Parathyroid adenoma (tissue), 2 donors: ENCODE data around the gene AKT3.

ENCODE experiments used
- H2AFZ ChIP-seq: fragments of 300-600 bp; sonication (generic); one replicate; pipeline ENCODE4 v1.7.0; 2017; ENCODE audit warnings: antibody characterized with exemption, mild to moderate bottlenecking
- H3K27ac ChIP-seq: fragments of 300-600 bp; sonication (generic); one replicate; pipeline ENCODE4 v1.7.0; 2017
- H3K27me3 ChIP-seq: fragments of 300-600 bp; sonication (generic); one replicate; pipeline ENCODE4 v1.7.0; 2017; ENCODE audit warnings: low read length; ENCODE audit not compliant: control insufficient read depth, insufficient read depth
- H3K36me3 ChIP-seq: fragments of 300-600 bp; sonication (generic); one replicate; pipeline ENCODE4 v1.7.0; 2017; ENCODE audit warnings: low read length; ENCODE audit not compliant: control insufficient read depth, insufficient read depth
- H3K4me1 ChIP-seq: fragments of 300-600 bp; sonication (generic); one replicate; pipeline ENCODE4 v1.7.0; 2017; ENCODE audit warnings: control low read depth
- H3K4me2 ChIP-seq: fragments of 300-600 bp; sonication (generic); one replicate; pipeline ENCODE4 v1.7.0; 2017; ENCODE audit warnings: low read length
- H3K4me3 ChIP-seq: fragments of 300-600 bp; sonication (generic); one replicate; pipeline ENCODE4 v1.7.0; 2017; ENCODE audit warnings: low read depth, low read length
- H3K79me2 ChIP-seq: fragments of 300-600 bp; sonication (generic); one replicate; pipeline ENCODE4 v1.7.0; 2017; ENCODE audit warnings: control low read depth
- H3K9ac ChIP-seq: fragments of 300-600 bp; sonication (generic); one replicate; pipeline ENCODE4 v1.7.0; 2017; ENCODE audit warnings: mild to moderate bottlenecking
- H3K9me3 ChIP-seq: fragments of 300-600 bp; sonication (generic); one replicate; pipeline ENCODE4 v1.7.0; 2017; ENCODE audit warnings: low read length; ENCODE audit not compliant: control insufficient read depth
- CTCF ChIP-seq: fragments of 300-600 bp; sonication (generic); IDR thresholded peaks from one replicate; pipeline ENCODE4 v1.7.0; 2017; ENCODE audit warnings: antibody characterized with exemption, mild to moderate bottlenecking
- donor health status: primary hyperparathyroidism.

AKT3 gene

GRCh38 chr1:243525085-243525487 lies 325.0 kb downstream of the AKT3 start:
- Histone ChIP-seq H3K9me3 (no peaks in the 10 kb centered on the region), H3K4me1 (peaks cover 34% of the 10 kb centered on the region), H3K27me3 (no peaks in the 10 kb centered on the region), H3K36me3 (no peaks in the 10 kb centered on the region), H2AFZ (peak overlapping the region; percentile 33), H3K79me2 (no peaks in the 10 kb centered on the region), H3K27ac (peak overlapping the region; percentile 87), H3K4me3 (no peak overlapping the region), H3K4me2 (peak overlapping the region; percentile 32), H3K9ac (no peak overlapping the region)
- TF ChIP-seq CTCF, result no peak

GRCh38 chr1:243523766-243524165 lies 326.3 kb downstream of the AKT3 start:
- peak overlapping the region; percentile 44 for H3K4me2 ChIP-seq
- H3K4me3 ChIP-seq, result no peak overlapping the region
- no peak overlapping the region for H3K9ac ChIP-seq
- H3K9me3 ChIP-seq, result no peaks in the 10 kb centered on the region
- peak overlapping the region; percentile 87 for H3K27ac ChIP-seq
- H3K27me3 ChIP-seq, result no peaks in the 10 kb centered on the region
- H3K36me3 ChIP-seq, result no peaks in the 10 kb centered on the region
- no peak for TF ChIP-seq CTCF
- peaks cover 36% of the 10 kb centered on the region for H3K4me1 ChIP-seq
- H3K79me2 ChIP-seq, result no peaks in the 10 kb centered on the region
- no peak overlapping the region for H2AFZ ChIP-seq

- H3K9ac ChIP-seq, result no peak overlapping the region
- H3K36me3 ChIP-seq, result no peaks in the 10 kb centered on the region
- peaks cover 30% of the 10 kb centered on the region for H3K4me1 ChIP-seq
- no peaks in the 10 kb centered on the region for H3K79me2 ChIP-seq
- no peak for TF ChIP-seq CTCF
- no peak overlapping the region for H2AFZ ChIP-seq
- no peak overlapping the region for H3K4me3 ChIP-seq
- no peaks in the 10 kb centered on the region for H3K9me3 ChIP-seq
- H3K4me2 ChIP-seq, result no peak overlapping the region
- H3K27ac ChIP-seq, result no peak overlapping the region
- no peaks in the 10 kb centered on the region for H3K27me3 ChIP-seq
Measured at GRCh38 chr1:243520831-243521230, 329.2 kb downstream of the AKT3 start.

- Histone ChIP-seq H3K9me3 (no peaks in the 10 kb centered on the region), H3K4me1 (peaks cover under 1% of the 10 kb centered on the region), H3K4me3 (no peak overlapping the region), H3K9ac (no peak overlapping the region), H2AFZ (no peak overlapping the region), H3K79me2 (no peaks in the 10 kb centered on the region), H3K27me3 (no peaks in the 10 kb centered on the region), H3K4me2 (no peak overlapping the region), H3K27ac (no peak overlapping the region), H3K36me3 (no peaks in the 10 kb centered on the region)
- TF ChIP-seq CTCF, result no peak
Measured at GRCh38 chr1:243514927-243515326, 335.1 kb downstream of the AKT3 start.

GRCh38 chr1:243513726-243514491 lies 336.1 kb downstream of the AKT3 start:
- TF ChIP-seq CTCF, result no peak

More at GRCh38 chr1:243513726-243514491, 336.1 kb downstream of the AKT3 start:
- no peak overlapping the region for H3K27ac ChIP-seq
- H3K4me3 ChIP-seq, result no peak overlapping the region
- H3K4me1 ChIP-seq, result no peaks in the 10 kb centered on the region
- H3K27me3 ChIP-seq, result no peaks in the 10 kb centered on the region
- no peak overlapping the region for H2AFZ ChIP-seq
- H3K79me2 ChIP-seq, result no peaks in the 10 kb centered on the region
- H3K9me3 ChIP-seq, result no peaks in the 10 kb centered on the region
- no peak overlapping the region for H3K4me2 ChIP-seq
- H3K36me3 ChIP-seq, result no peaks in the 10 kb centered on the region
- H3K9ac ChIP-seq, result no peak overlapping the region
